Body of pancreas (tissue), 4 donors: ENCODE results near the gene ARHGAP4. TPM values are rescaled to one million over a fixed set of nuclear protein-coding genes. Genes with fewer than 3 reads are reported as not detected.

Experiments used
- ATAC-seq: fragments of 150-250 bp; one replicate; pipeline ENCODE4 v1.9.1; 2016
- DNase-seq, 4 donors: peaks; one replicate each; pipeline ENCODE4 v3.0.0-alpha.2; 2019
- H3K27ac ChIP-seq, 4 donors: fragments of 200-600 bp; sonication (generic); 1 replicate in 3 of 4; 2 replicates in 1 of 4; pipeline versions ENCODE4 v1.5.1 to v1.6.1; 2016 to 2019; ENCODE audit warnings: mild to moderate bottlenecking in 1 of 4, mixed read lengths in 1 of 4, moderate library complexity in 1 of 4
- H3K27me3 ChIP-seq, 2 donors: fragments of 200-600 bp; sonication (generic); one replicate each; pipeline ENCODE4 v1.6.0; 2016; ENCODE audit warnings: mild to moderate bottlenecking in 1 of 2
- H3K36me3 ChIP-seq, 2 donors: fragments of 200-600 bp; sonication (generic); replicated peaks in 1 of 2; 2 replicates each; pipeline ENCODE4 v1.5.1; 2016; ENCODE audit warnings: low read depth in 2 of 2; ENCODE audit not compliant: insufficient read depth in 1 of 2
- H3K4me1 ChIP-seq: fragments of 200-600 bp; sonication (generic); one replicate; pipeline ENCODE4 v1.6.0; 2016
- H3K4me3 ChIP-seq, 2 donors: fragments of 200-600 bp; sonication (generic); 1 replicate in 1 of 2; 2 replicates in 1 of 2; pipeline ENCODE4 v1.5.1; 2016 to 2019
- H3K9me3 ChIP-seq, 3 donors: fragments of 200-600 bp; sonication (generic); 1 replicate in 2 of 3; 2 replicates in 1 of 3; pipeline ENCODE4 v1.5.1; 2016
- POLR2A ChIP-seq, 3 donors: fragments of 450-650 bp; IDR thresholded peaks; one replicate each; pipeline ENCODE4 v1.6.1; 2016; ENCODE audit warnings: antibody characterized with exemption in 3 of 3, mild to moderate bottlenecking in 2 of 3
- WGBS, 2 donors: methylation state at CpG; one replicate each; pipeline ENCODE4 v1.1.5; 2017; 5-methylcytosine and 5-hydroxymethylcytosine counted together
- intact Hi-C: fragments of 100-400 bp; cut with DNase I; formaldehyde crosslinking; loops from one replicate; pipeline ENCODE4 v1.15.1; 2023
- total RNA-seq, 2 donors: library from RNA; depleted of rRNA; stranded (reverse); fragments of >200 nt; gene quantifications; one replicate each; pipeline ENCODE4 v1.1.0, GENCODE V29; 2016
- TF ChIP-seq, protein P1 (sequence below), 7 experiments: fragments of 450-650 bp in 4 of 7; fragments of 200-600 bp in 3 of 7; sonication (generic) in 3 of 7; IDR thresholded peaks; one replicate each; pipeline ENCODE4 v1.5.1; 2016 to 2019; ENCODE audit warnings: antibody characterized with exemption in 7 of 7

ARHGAP4 gene
- total RNA-seq, 2 donors from 2014 or later, result 8.6 to 16.6 TPM

DNA sequence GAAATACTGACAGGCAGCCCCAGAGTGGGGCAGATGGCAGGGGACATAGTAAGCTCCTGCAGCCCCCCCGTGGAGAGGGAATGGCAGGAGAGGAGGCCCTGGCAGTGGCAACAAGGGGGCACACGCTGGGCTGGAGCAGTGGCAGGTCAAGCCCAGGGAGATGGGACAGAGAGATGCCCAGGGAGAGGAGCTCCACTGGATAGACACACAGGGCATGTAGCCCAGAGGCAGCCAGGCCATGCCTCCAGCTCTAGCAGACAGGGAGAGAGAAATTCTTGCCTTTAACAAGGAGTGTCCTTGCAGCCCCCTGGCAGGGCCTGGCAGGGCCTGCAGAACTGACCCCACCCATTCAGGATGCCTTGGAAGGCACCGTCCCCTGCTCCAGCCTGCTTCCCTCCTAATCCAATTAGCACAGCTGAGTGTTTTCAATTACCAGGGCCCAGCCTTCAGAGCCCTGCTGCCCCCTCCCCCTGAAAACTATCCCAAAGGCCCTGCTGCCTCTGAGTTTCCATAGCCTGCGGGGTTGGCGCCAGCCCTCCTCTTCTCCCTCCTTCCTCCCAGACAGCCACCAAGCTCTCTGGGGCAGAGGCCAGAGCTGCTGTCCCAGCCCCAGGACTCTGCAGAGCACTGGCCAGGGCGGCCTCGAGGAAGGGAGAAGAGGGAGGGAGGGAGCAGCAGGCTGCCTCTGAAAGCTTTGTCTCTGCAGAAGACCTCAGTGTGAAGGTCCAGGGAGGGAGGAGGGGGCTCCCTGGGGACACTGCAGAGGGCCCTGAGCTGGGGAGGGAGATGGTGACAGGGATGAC lies 52.6 kb downstream of the ARHGAP4 start:
- TF ChIP-seq, protein P1, sequence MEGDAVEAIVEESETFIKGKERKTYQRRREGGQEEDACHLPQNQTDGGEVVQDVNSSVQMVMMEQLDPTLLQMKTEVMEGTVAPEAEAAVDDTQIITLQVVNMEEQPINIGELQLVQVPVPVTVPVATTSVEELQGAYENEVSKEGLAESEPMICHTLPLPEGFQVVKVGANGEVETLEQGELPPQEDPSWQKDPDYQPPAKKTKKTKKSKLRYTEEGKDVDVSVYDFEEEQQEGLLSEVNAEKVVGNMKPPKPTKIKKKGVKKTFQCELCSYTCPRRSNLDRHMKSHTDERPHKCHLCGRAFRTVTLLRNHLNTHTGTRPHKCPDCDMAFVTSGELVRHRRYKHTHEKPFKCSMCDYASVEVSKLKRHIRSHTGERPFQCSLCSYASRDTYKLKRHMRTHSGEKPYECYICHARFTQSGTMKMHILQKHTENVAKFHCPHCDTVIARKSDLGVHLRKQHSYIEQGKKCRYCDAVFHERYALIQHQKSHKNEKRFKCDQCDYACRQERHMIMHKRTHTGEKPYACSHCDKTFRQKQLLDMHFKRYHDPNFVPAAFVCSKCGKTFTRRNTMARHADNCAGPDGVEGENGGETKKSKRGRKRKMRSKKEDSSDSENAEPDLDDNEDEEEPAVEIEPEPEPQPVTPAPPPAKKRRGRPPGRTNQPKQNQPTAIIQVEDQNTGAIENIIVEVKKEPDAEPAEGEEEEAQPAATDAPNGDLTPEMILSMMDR (IDR thresholded peaks at IDR 0.05), result no peak
- TF ChIP-seq POLR2A (IDR thresholded peaks at IDR 0.05), result no peak
- ATAC-seq (no peak), DNase-seq (no peak)
- H3K27me3 ChIP-seq, result no peaks in the 10 kb centered on the region
- WGBS, 2 donors, result 38 to 40% methylated on average over 1 to 2 of the region's 7 CpGs
- no peak overlapping the region for H3K4me3 ChIP-seq
- H3K27ac ChIP-seq, result no peak overlapping the region
- H3K4me1 ChIP-seq, result no peaks in the 10 kb centered on the region
- no peaks in the 10 kb centered on the region for H3K9me3 ChIP-seq
- intact Hi-C loops, result no loop called here
- no peaks in the 10 kb centered on the region for H3K36me3 ChIP-seq

- Histone ChIP-seq H3K4me1 (no peaks in the 10 kb centered on the region), H3K9me3 (no peaks in the 10 kb centered on the region), H3K36me3 (no peaks in the 10 kb centered on the region), H3K4me3 (no peak overlapping the region), H3K27ac (no peak overlapping the region), H3K27me3 (no peaks in the 10 kb centered on the region)
- WGBS, 2 donors, result 42 to 65% methylated on average over 9 to 13 of the region's 29 CpGs
- TF ChIP-seq, protein P1 (IDR thresholded peaks at IDR 0.05), result no peak
- no peak for TF ChIP-seq POLR2A (IDR thresholded peaks at IDR 0.05)
- ATAC-seq (no peak), DNase-seq (no peak)
- intact Hi-C loops, result no loop called here
These were observed 53.9 kb downstream of the ARHGAP4 start for GRCh38 chrX:153871946-153872878.

DNA sequence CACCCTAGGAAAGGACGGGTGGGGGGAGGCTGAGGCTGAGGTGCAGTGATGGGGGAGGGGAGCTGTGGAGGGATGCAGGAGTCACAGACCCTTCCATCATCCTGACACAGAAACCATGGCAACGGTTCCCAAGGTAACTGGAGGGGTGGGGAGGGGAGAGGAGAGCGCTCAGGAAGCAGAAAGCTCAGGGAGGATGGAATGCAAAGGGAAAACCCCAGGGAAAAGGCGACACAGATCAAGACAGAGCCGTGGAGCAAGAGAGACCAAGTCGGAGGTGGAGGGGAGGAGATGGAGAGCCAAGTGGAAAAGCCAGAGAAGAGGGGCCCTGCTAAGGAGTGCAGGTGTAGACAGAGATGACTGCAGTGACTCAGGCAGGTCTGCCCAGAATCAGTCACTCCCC lies 54.6 kb downstream of the ARHGAP4 start:
- Histone ChIP-seq H3K27me3 (no peaks in the 10 kb centered on the region), H3K27ac (no peak overlapping the region), H3K36me3 (no peaks in the 10 kb centered on the region), H3K4me3 (no peak overlapping the region), H3K4me1 (no peaks in the 10 kb centered on the region), H3K9me3 (no peaks in the 10 kb centered on the region)
- intact Hi-C loops, result no loop called here
- DNase-seq, result no peak
- TF ChIP-seq POLR2A (IDR thresholded peaks at IDR 0.05), result no peak
- ATAC-seq, result no peak
- 15 to 23% methylated on average over 6 of the region's 6 CpGs for WGBS, 2 donors

GRCh38 chrX:153870791-153871360 lies 55.2 kb downstream of the ARHGAP4 start:
- Histone ChIP-seq H3K36me3 (no peaks in the 10 kb centered on the region), H3K27me3 (no peaks in the 10 kb centered on the region), H3K4me1 (no peaks in the 10 kb centered on the region), H3K9me3 (no peaks in the 10 kb centered on the region), H3K4me3 (no peak overlapping the region), H3K27ac (no peak overlapping the region)
- DNase-seq (no peak), ATAC-seq (no peak)
- TF ChIP-seq, protein P1 (IDR thresholded peaks at IDR 0.05), result no peak
- no peak for TF ChIP-seq POLR2A (IDR thresholded peaks at IDR 0.05)
- WGBS, 2 donors, result 15 to 31% methylated on average over 6 to 9 of the region's 21 CpGs
- intact Hi-C loops, result no loop called here

- no peaks in the 10 kb centered on the region for H3K4me1 ChIP-seq
- no peaks in the 10 kb centered on the region for H3K27me3 ChIP-seq
- intact Hi-C loops, result no loop called here
- no peak overlapping the region for H3K4me3 ChIP-seq
- ATAC-seq (no peak), DNase-seq (no peak)
- H3K27ac ChIP-seq, result no peak overlapping the region
- no peaks in the 10 kb centered on the region for H3K36me3 ChIP-seq
- 70% methylated on average over 2 of the region's 11 CpGs; no CpG with 5 or more reads in 1 of the 2 donors for WGBS, 2 donors
- H3K9me3 ChIP-seq, result no peaks in the 10 kb centered on the region
- TF ChIP-seq, protein P1 (IDR thresholded peaks at IDR 0.05), result no peak
- no peak for TF ChIP-seq POLR2A (IDR thresholded peaks at IDR 0.05)
These were observed 55.8 kb downstream of the ARHGAP4 start for GRCh38 chrX:153870288-153870690.
